NCI-H524 (cell line): Measurements from ENCODE around the gene RILPL1.

ENCODE experiments used
- DNase-seq, 2 experiments: peaks; one replicate each; lab custom pipeline; 2025; lab: John Stamatoyannopoulos, UW

RILPL1 gene

GRCh38 chr12:123427036-123427769, 106.3 kb downstream of the RILPL1 start:
- no peak for DNase-seq

- no peak for DNase-seq
Measured at GRCh38 chr12:123421314-123421713, 112.2 kb downstream of the RILPL1 start.
